Measurements from ENCODE around the gene FBXO17. TPM values are rescaled to one million over a fixed set of nuclear protein-coding genes. Genes with fewer than 3 reads are reported as not detected.
A peak's percentile ranks its signal among the peaks of the same experiment; 100 is the strongest.
"Not testable (repeated sequence)": the region's sequence is repeated elsewhere in the genome, so short reads cannot be mapped to it uniquely, and the experiment has no call there.

The FBXO17 gene
- total and polyA plus RNA-seq, 2 of the 13 experiments (the other 11 are each of a cell fraction or from before 2014, with no cell fraction given) = 22.1 to 58.7 TPM

GRCh38 chr19:38993271-38993670 is 17.7 kb upstream of the FBXO17 start:
- H3K4me3 ChIP-seq (replicated peaks in 1 of 3; ENCODE audit: insufficient read depth in 1 of 3, low read depth in 2 of 3, low read length in 3 of 3) = no peak overlapping the region

GRCh38 chr19:38990949-38991697 is 15.6 kb upstream of the FBXO17 start:
- TF ChIP-seq ATF7 (IDR thresholded peaks at IDR 0.05) (peak; percentile 47), ATF7 (CRISPR knock-in tag; IDR thresholded peaks at IDR 0.05) (no peak), ZNF891 (CRISPR knock-in tag; IDR thresholded peaks at IDR 0.05) (no peak)
- POLR2A ChIA-PET = no interaction called here
- no peak overlapping the region for H2AFZ ChIP-seq (ENCODE audit: low read length)
- DNase-seq (ENCODE audit: low spot score) (no peak), ATAC-seq (peak; percentile 24; the same call in 1 of the 3 replicates), FAIRE-seq (no peak)
- in situ Hi-C loops (cut with HindIII; ENCODE audit: extremely low pct_ligation_motif_present, low pct_unique_long_range_greater_than_20kb) (no loop called here), intact Hi-C loops (cut with micrococcal nuclease; ENCODE audit: unreplicated experiment) (no loop called here)
- no peaks in the 10 kb centered on the region for H3K36me3 ChIP-seq (replicated peaks in 1 of 2; ENCODE audit: control insufficient read depth in 1 of 2, insufficient read depth in 2 of 2, low read length in 2 of 2)
- H3K4me1 ChIP-seq (ENCODE audit: insufficient read depth, low read length) = peaks cover 37% of the 10 kb centered on the region
- H3K79me2 ChIP-seq (ENCODE audit: insufficient read depth, low read length) = no peaks in the 10 kb centered on the region
- 37% methylated on average over 9 of the region's 13 CpGs for WGBS (ENCODE audit: low lambda C conversion rate)
- H3K4me3 ChIP-seq (replicated peaks in 1 of 3; ENCODE audit: insufficient read depth in 1 of 3, low read depth in 2 of 3, low read length in 3 of 3) = no peak overlapping the region
- no peaks in the 10 kb centered on the region for H4K20me1 ChIP-seq (ENCODE audit: insufficient read depth, low read length)
- BruUV-seq (replicated peaks) = no TSS peak
- H3K9ac ChIP-seq (ENCODE audit: insufficient read depth, low read depth, low read length) = no peak overlapping the region
- no peaks in the 10 kb centered on the region for H3K9me3 ChIP-seq (ENCODE audit: low read length)
- CTCF ChIA-PET (ENCODE audit: low intra/inter-chr PET ratio, low total read pairs) = no interaction called here
- no peak overlapping the region for H3K4me2 ChIP-seq (ENCODE audit: low read depth, low read length)
- no peak overlapping the region for H3K27ac ChIP-seq (ENCODE audit: extremely low read length, insufficient read depth, low read length)
- peaks cover 1 to 14% of the 10 kb centered on the region in 2 experiments; a peak in 2 of 5 replicates for H3K27me3 ChIP-seq (ENCODE audit: control insufficient read depth in 1 of 2, insufficient read depth in 2 of 2, low read length in 2 of 2)

More at GRCh38 chr19:38993271-38993670, 17.7 kb upstream of the FBXO17 start:
- Histone ChIP-seq H4K20me1 (ENCODE audit: insufficient read depth, low read length) (no peaks in the 10 kb centered on the region), H2AFZ (ENCODE audit: low read length) (no peak overlapping the region), H3K4me2 (ENCODE audit: low read depth, low read length) (no peak overlapping the region), H3K79me2 (ENCODE audit: insufficient read depth, low read length) (no peaks in the 10 kb centered on the region), H3K9me3 (ENCODE audit: low read length) (no peaks in the 10 kb centered on the region), H3K4me1 (ENCODE audit: insufficient read depth, low read length) (peaks cover 46% of the 10 kb centered on the region), H3K27me3 (ENCODE audit: control insufficient read depth in 1 of 2, insufficient read depth in 2 of 2, low read length in 2 of 2) (peaks cover 1 to 14% of the 10 kb centered on the region in 2 experiments; a peak in 2 of 5 replicates), H3K27ac (ENCODE audit: extremely low read length, insufficient read depth, low read length) (no peak overlapping the region), H3K9ac (ENCODE audit: insufficient read depth, low read depth, low read length) (no peak overlapping the region), H3K36me3 (replicated peaks in 1 of 2; ENCODE audit: control insufficient read depth in 1 of 2, insufficient read depth in 2 of 2, low read length in 2 of 2) (no peaks in the 10 kb centered on the region)
- DNase-seq (ENCODE audit: low spot score) (no peak), ATAC-seq (no peak), FAIRE-seq (no peak)
- in situ Hi-C loops (cut with HindIII; ENCODE audit: extremely low pct_ligation_motif_present, low pct_unique_long_range_greater_than_20kb) (no loop called here), intact Hi-C loops (cut with micrococcal nuclease; ENCODE audit: unreplicated experiment) (no loop called here)
- BruUV-seq (replicated peaks) = no TSS peak
- WGBS (ENCODE audit: low lambda C conversion rate) = 22% methylated on average over 3 of the region's 3 CpGs
- POLR2A ChIA-PET = no interaction called here
- CTCF ChIA-PET (ENCODE audit: low intra/inter-chr PET ratio, low total read pairs) = no interaction called here
- TF ChIP-seq TMF1 (CRISPR knock-in tag; IDR thresholded peaks at IDR 0.05; ENCODE audit: low read depth) (no peak), MTF2 (CRISPR knock-in tag; IDR thresholded peaks at IDR 0.05; ENCODE audit: borderline replicate concordance) (no peak), SP1 (IDR thresholded peaks at IDR 0.05) (no peak), SP1 (CRISPR knock-in tag; IDR thresholded peaks at IDR 0.05) (no peak), ZNF550 (CRISPR knock-in tag; IDR thresholded peaks at IDR 0.05; ENCODE audit: borderline replicate concordance) (no peak), ZNF446 (CRISPR knock-in tag; IDR thresholded peaks at IDR 0.05) (no peak), ZNF468 (CRISPR knock-in tag; IDR thresholded peaks at IDR 0.05) (no peak), ZNF883 (CRISPR knock-in tag; IDR thresholded peaks at IDR 0.05; ENCODE audit: not compliant biosample characterization) (no peak), ZBTB1 (CRISPR knock-in tag; IDR thresholded peaks at IDR 0.05; ENCODE audit: borderline replicate concordance) (no peak), RFX5 (IDR thresholded peaks at IDR 0.05; ENCODE audit: low read depth, low read length) (no peak)

- CTCF ChIA-PET (ENCODE audit: low intra/inter-chr PET ratio, low total read pairs); ATAC-seq; in situ Hi-C loops (cut with HindIII; ENCODE audit: extremely low pct_ligation_motif_present, low pct_unique_long_range_greater_than_20kb); H3K4me3 ChIP-seq (replicated peaks in 1 of 3; ENCODE audit: insufficient read depth in 1 of 3, low read depth in 2 of 3, low read length in 3 of 3); H2AFZ ChIP-seq (ENCODE audit: low read length); H3K4me2 ChIP-seq (ENCODE audit: low read depth, low read length); H3K79me2 ChIP-seq (ENCODE audit: insufficient read depth, low read length); H4K20me1 ChIP-seq (ENCODE audit: insufficient read depth, low read length); H3K36me3 ChIP-seq (replicated peaks in 1 of 2; ENCODE audit: control insufficient read depth in 1 of 2, insufficient read depth in 2 of 2, low read length in 2 of 2); H3K27ac ChIP-seq (ENCODE audit: extremely low read length, insufficient read depth, low read length); intact Hi-C loops (cut with micrococcal nuclease; ENCODE audit: unreplicated experiment); DNase-seq (ENCODE audit: low spot score); H3K9ac ChIP-seq (ENCODE audit: insufficient read depth, low read depth, low read length); BruUV-seq (replicated peaks); H3K9me3 ChIP-seq (ENCODE audit: low read length); FAIRE-seq: not testable (repeated sequence)
- Histone ChIP-seq H3K4me1 (ENCODE audit: insufficient read depth, low read length) (peaks cover 22% of the 10 kb centered on the region), H3K27me3 (ENCODE audit: control insufficient read depth in 1 of 2, insufficient read depth in 2 of 2, low read length in 2 of 2) (peaks cover 1 to 14% of the 10 kb centered on the region in 2 experiments; a peak in 2 of 5 replicates)
- POLR2A ChIA-PET = interaction anchor here (1.3 kb wide), 1 partner anchor 13 kb away, joined by 4 read pairs; no protein-coding TSS in a partner anchor
- 36% methylated on average over 1 of the region's 1 CpG for WGBS (ENCODE audit: low lambda C conversion rate)
Measured at GRCh38 chr19:38989614-38990013, 14.1 kb upstream of the FBXO17 start.
